HepG2 (cell line): ENCODE results near the gene ZMYND19. TPM values are rescaled to one million over a fixed set of nuclear protein-coding genes. Genes with fewer than 3 reads are reported as not detected.

ENCODE experiments used
- ATAC-seq: fragments of 200-7000 bp; cut with Tn5 transposase; 3 replicates; pipeline ENCODE4 v1.9.1; 2020; ENCODE audit warnings: mild to moderate bottlenecking, moderate library complexity
- BruUV-seq: library from RNA; stranded (reverse); fragments of 400-500 nt; replicated peaks from 2 replicates; lab custom pipeline; 2021; lab: Mats Ljungman, UMichigan
- CTCF ChIA-PET: fragments of 300-600 bp; formaldehyde crosslinking; extraction: SDS; loops from one replicate; lab custom pipeline; 2021; ENCODE audit warnings: low total read pairs, inconsistent platforms, low intra/inter-chr PET ratio; lab: Yijun Ruan, JAX
- POLR2A ChIA-PET: fragments of 350-600 bp; sonication (Branson Sonifier 250); formaldehyde crosslinking; loops from one replicate; lab custom pipeline; 2020; ENCODE audit warnings: antibody characterized with exemption, inconsistent platforms; lab: Yijun Ruan, JAX
- DNase-seq: peaks from one replicate; pipeline ENCODE4 v3.0.0-alpha.2; 2015; ENCODE audit warnings: low spot score
- FAIRE-seq: peaks from 3 replicates; lab custom pipeline; 2011; peaks lifted over from hg19 to GRCh38; lab: Jason Lieb, UNC
- H2AFZ ChIP-seq: one replicate; pipeline ENCODE4 v1.6.1; 2011; ENCODE audit warnings: low read length, inconsistent platforms
- H3K27ac ChIP-seq: fragments of 300-600 bp; 3 replicates; pipeline ENCODE4 v1.8.0; 2011; ENCODE audit warnings: mixed run types, mild to moderate bottlenecking, mixed read lengths, low read length, inconsistent platforms; ENCODE audit not compliant: insufficient read depth; ENCODE audit errors: extremely low read length
- H3K27me3 ChIP-seq, 2 experiments: fragments of 200-600 bp in 1 of 2; 2 replicates in 1 of 2; 3 replicates in 1 of 2; pipeline versions ENCODE4 v1.6.0 to v1.8.0; 2011; ENCODE audit warnings: low read length in 2 of 2, mild to moderate bottlenecking in 2 of 2, moderate library complexity in 2 of 2, inconsistent platforms in 1 of 2; ENCODE audit not compliant: insufficient read depth in 2 of 2, control insufficient read depth in 1 of 2
- H3K36me3 ChIP-seq, 2 experiments: fragments of 200-600 bp in 1 of 2; replicated peaks in 1 of 2; 2 replicates in 1 of 2; 3 replicates in 1 of 2; pipeline versions ENCODE4 v1.5.1 to v1.8.0; 2011; ENCODE audit warnings: low read length in 2 of 2, inconsistent platforms in 1 of 2; ENCODE audit not compliant: insufficient read depth in 2 of 2, control insufficient read depth in 1 of 2
- H3K4me1 ChIP-seq: 2 replicates; pipeline ENCODE4 v1.5.1; 2012; ENCODE audit warnings: low read length, inconsistent platforms; ENCODE audit not compliant: insufficient read depth
- H3K4me2 ChIP-seq: 2 replicates; pipeline ENCODE4 v1.6.0; 2011; ENCODE audit warnings: low read depth, low read length, inconsistent platforms
- H3K4me3 ChIP-seq, 3 experiments: fragments of 200-600 bp in 1 of 3; sonication (generic), shearing (Covaris generic) in 1 of 3; replicated peaks in 1 of 3; 2 replicates each; pipeline ENCODE4 v1.5.1; 2011 to 2016; ENCODE audit warnings: low read length in 3 of 3, inconsistent platforms in 2 of 3, low read depth in 2 of 3, mild to moderate bottlenecking in 2 of 3, control low read depth in 1 of 3, mixed read lengths in 1 of 3; ENCODE audit not compliant: insufficient read depth in 1 of 3
- H3K79me2 ChIP-seq: one replicate; pipeline ENCODE4 v1.6.1; 2011; ENCODE audit warnings: low read length, inconsistent platforms; ENCODE audit not compliant: insufficient read depth
- H3K9ac ChIP-seq: 2 replicates; pipeline ENCODE4 v1.6.0; 2011; ENCODE audit warnings: mild to moderate bottlenecking, low read depth, low read length, inconsistent platforms; ENCODE audit not compliant: insufficient read depth
- H3K9me3 ChIP-seq: 2 replicates; pipeline ENCODE4 v1.5.1; 2012; ENCODE audit warnings: mild to moderate bottlenecking, low read length
- H4K20me1 ChIP-seq: 2 replicates; pipeline ENCODE4 v1.6.0; 2011; ENCODE audit warnings: inconsistent platforms, mild to moderate bottlenecking, low read length, moderate library complexity; ENCODE audit not compliant: insufficient read depth
- AGO2 ChIP-seq: fragments of 200-400 bp; formaldehyde crosslinking; optimal IDR thresholded peaks from 2 replicates; pipeline ENCODE3; 2017; ENCODE audit warnings: mild to moderate bottlenecking, low read depth, low read length, moderate library complexity
- CTCF ChIP-seq: sonication (generic); formaldehyde crosslinking; IDR thresholded peaks from 2 replicates; pipeline ENCODE4 v1.5.0; 2020; ENCODE audit warnings: mild to moderate bottlenecking, missing genetic modification reagents, moderate library complexity
- ELF3 ChIP-seq: IDR thresholded peaks from 2 replicates; pipeline ENCODE4 v1.6.1; 2016; ENCODE audit warnings: missing genetic modification reagents, missing compliant biosample characterization
- REL ChIP-seq: sonication (generic); formaldehyde crosslinking; conservative IDR thresholded peaks from 2 replicates; pipeline ENCODE4 v1.8.0; 2022; ENCODE audit warnings: mild to moderate bottlenecking, missing genetic modification reagents, moderate library complexity
- SOX6 ChIP-seq, 2 experiments: fragments of 450-650 bp in 1 of 2; sonication (generic) in 1 of 2; formaldehyde crosslinking in 1 of 2; IDR thresholded peaks; 2 replicates each; pipeline versions ENCODE4 v1.4.0 to v1.6.1; 2017 to 2020; ENCODE audit warnings: antibody characterized with exemption in 1 of 2, mild to moderate bottlenecking in 1 of 2, missing genetic modification reagents in 1 of 2
- ZC3H13 ChIP-seq: sonication (generic); formaldehyde crosslinking; IDR thresholded peaks from 2 replicates; pipeline ENCODE4 v1.8.1; 2023; ENCODE audit warnings: mild to moderate bottlenecking, missing genetic modification reagents, moderate library complexity
- ZNF138 ChIP-seq: sonication (generic); formaldehyde crosslinking; IDR thresholded peaks from 2 replicates; pipeline ENCODE4 v1.5.0; 2020; ENCODE audit warnings: mild to moderate bottlenecking, low read depth, missing genetic modification reagents
- ZZZ3 ChIP-seq: sonication (generic); formaldehyde crosslinking; IDR thresholded peaks from 2 replicates; pipeline ENCODE4 v1.4.0; 2020; ENCODE audit warnings: missing genetic modification reagents, mild to moderate bottlenecking, borderline replicate concordance
- WGBS: methylation state at CpG from one replicate; pipeline ENCODE4 v1.1.6; 2017; ENCODE audit warnings: low lambda C conversion rate; 5-methylcytosine and 5-hydroxymethylcytosine counted together
- in situ Hi-C: cut with HindIII; loops from 2 replicates; pipeline ENCODE4 v1.10.0; 2017; ENCODE audit warnings: low pct_unique_long_range_greater_than_20kb; ENCODE audit not compliant: extremely low pct_ligation_motif_present
- intact Hi-C: fragments of 100-400 bp; cut with micrococcal nuclease; formaldehyde crosslinking; loops from one replicate; pipeline ENCODE4 v1.10.0; 2022; ENCODE audit not compliant: unreplicated experiment
- polyA plus RNA-seq, 8 experiments: library from polyadenylated mRNA; depleted of rRNA in 3 of 8; stranded (reverse) in 7 of 8; unstranded in 1 of 8; fragments of >200 nt; fragmentation: Illumina TruSeq in 4 of 8; extraction: Trizol in 4 of 8; gene quantifications; 2 replicates each; pipeline versions ENCODE4 v1.2.1 to v1.2.3, GENCODE V29; 2011 to 2016; ENCODE audit warnings: low read depth in 4 of 8, missing spikeins in 1 of 8, mixed read lengths in 1 of 8; ENCODE audit not compliant: insufficient read depth in 1 of 8
- total RNA-seq, 5 experiments: library from RNA; depleted of rRNA; stranded (reverse); fragments of >200 nt; fragmentation: Illumina TruSeq; extraction: Trizol; gene quantifications; 2 replicates each; pipeline ENCODE4 v1.2.3, GENCODE V29; 2016; ENCODE audit warnings: low read depth in 1 of 5
- TF ChIP-seq, protein P1 (sequence below): sonication (generic); formaldehyde crosslinking; conservative IDR thresholded peaks from 2 replicates; pipeline ENCODE4 v1.4.0; 2020; ENCODE audit warnings: mild to moderate bottlenecking, missing genetic modification reagents, moderate library complexity
- TF ChIP-seq, protein P2 (sequence below): sonication (generic); formaldehyde crosslinking; conservative IDR thresholded peaks from 2 replicates; pipeline ENCODE4 v1.4.0; 2020; ENCODE audit warnings: missing genetic modification reagents

The ZMYND19 gene
- total and polyA plus RNA-seq, 2 of the 13 experiments (the other 11 are each of a cell fraction or from before 2014, with no cell fraction given) = 21.3 to 38.7 TPM

DNA sequence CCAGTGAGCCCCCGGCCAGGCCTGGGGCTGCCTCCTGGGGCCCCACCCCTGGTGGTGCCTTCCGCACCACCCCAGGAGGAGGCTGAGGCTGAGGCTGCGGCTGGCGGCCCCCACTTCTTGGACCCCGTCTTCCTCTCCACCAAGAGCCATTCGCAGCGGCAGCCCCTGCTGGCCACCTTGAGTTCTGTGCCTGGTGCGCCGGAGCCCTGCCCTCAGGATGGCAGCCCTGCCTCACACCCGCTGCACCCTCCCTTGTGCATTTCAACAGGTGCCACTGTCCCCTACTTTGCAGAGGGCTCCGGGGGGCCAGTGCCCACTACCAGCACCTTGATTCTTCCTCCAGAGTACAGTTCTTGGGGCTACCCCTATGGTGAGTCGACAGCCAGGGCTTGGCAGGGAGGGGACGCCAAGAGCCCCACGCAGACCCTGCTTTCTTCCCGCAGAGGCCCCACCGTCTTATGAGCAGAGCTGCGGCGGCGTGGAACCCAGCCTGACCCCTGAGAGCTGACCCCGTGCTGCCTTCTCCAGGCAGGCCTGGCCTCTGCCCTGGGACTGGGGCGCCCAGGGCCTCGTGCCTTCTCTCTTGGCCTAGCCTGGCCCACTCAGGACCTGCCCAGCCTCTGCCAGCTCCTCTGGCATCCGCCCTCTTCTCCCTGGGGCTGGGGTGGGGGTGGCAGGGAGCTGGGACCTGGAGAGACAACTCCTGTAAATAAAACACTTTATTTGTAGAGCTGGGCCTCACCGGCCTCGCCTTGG lies 24.5 kb upstream of the ZMYND19 start (continued):
- TF ChIP-seq CTCF (CRISPR knock-in tag) = peak; percentile 26; the same call in 1 of the 2 replicates
- no peak for TF ChIP-seq ELF3 (CRISPR knock-in tag)

DNA sequence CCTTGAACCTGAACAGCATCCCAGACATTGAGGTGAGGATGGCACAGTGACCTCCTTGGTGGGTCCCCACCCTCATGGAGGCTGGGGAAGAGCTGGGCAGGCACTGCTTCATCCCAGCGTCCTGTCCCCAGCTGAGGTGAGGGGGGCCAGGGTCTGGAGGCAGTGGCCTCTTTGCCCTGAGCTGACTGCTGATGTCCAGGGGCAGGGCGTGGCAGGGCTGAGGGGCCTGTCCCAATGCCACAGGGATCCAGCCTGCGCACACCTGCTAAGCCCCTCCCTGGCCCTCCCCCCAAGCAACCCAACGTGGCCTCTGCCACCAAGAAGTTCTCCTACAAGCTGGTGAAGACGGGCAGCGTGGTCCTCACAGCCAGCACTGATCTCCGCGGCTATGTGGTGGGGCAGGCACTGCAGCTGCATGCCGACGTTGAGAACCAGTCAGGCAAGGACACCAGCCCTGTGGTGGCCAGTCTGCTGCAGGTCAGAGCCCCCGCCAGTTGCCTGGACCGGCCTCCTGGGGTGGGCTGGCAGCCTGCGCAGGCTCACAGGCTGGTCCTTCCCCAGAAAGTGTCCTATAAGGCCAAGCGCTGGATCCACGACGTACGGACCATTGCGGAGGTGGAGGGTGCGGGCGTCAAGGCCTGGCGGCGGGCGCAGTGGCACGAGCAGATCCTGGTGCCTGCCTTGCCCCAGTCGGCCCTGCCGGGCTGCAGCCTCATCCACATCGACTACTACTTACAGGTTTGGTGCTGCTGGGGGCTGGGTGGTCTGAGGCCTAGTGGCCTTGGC lies 23.6 kb upstream of the ZMYND19 start:
- H3K27ac ChIP-seq = no peak overlapping the region
- peaks cover 3 to 13% of the 10 kb centered on the region in 2 experiments; a peak in 4 of 5 replicates for H3K36me3 ChIP-seq
- H3K9me3 ChIP-seq = no peaks in the 10 kb centered on the region
- WGBS = 95% methylated on average over 20 of the region's 27 CpGs
- no peak for FAIRE-seq
- BruUV-seq = no TSS peak
- no peak for ATAC-seq
- no peak overlapping the region for H2AFZ ChIP-seq
- intact Hi-C loops (no loop called here), in situ Hi-C loops (no loop called here)
- CTCF ChIA-PET = no interaction called here
- H3K4me3 ChIP-seq = no peak overlapping the region
- no peak overlapping the region for H3K4me2 ChIP-seq
- peaks cover 2% of the 10 kb centered on the region; the same call in 1 of the 2 replicates for H4K20me1 ChIP-seq
- peaks cover 53% of the 10 kb centered on the region for H3K4me1 ChIP-seq
- H3K27me3 ChIP-seq = no peaks in the 10 kb centered on the region; a peak in 1 of 5 replicates
- DNase-seq = no peak
- POLR2A ChIA-PET = interaction anchor here (0.7 kb wide), 1 partner anchor 23 kb away, joined by 4 read pairs; the partner anchor contains the start of gene ZMYND19
- H3K79me2 ChIP-seq = peaks cover 24% of the 10 kb centered on the region
- no peak overlapping the region for H3K9ac ChIP-seq
- TF ChIP-seq, protein P1, sequence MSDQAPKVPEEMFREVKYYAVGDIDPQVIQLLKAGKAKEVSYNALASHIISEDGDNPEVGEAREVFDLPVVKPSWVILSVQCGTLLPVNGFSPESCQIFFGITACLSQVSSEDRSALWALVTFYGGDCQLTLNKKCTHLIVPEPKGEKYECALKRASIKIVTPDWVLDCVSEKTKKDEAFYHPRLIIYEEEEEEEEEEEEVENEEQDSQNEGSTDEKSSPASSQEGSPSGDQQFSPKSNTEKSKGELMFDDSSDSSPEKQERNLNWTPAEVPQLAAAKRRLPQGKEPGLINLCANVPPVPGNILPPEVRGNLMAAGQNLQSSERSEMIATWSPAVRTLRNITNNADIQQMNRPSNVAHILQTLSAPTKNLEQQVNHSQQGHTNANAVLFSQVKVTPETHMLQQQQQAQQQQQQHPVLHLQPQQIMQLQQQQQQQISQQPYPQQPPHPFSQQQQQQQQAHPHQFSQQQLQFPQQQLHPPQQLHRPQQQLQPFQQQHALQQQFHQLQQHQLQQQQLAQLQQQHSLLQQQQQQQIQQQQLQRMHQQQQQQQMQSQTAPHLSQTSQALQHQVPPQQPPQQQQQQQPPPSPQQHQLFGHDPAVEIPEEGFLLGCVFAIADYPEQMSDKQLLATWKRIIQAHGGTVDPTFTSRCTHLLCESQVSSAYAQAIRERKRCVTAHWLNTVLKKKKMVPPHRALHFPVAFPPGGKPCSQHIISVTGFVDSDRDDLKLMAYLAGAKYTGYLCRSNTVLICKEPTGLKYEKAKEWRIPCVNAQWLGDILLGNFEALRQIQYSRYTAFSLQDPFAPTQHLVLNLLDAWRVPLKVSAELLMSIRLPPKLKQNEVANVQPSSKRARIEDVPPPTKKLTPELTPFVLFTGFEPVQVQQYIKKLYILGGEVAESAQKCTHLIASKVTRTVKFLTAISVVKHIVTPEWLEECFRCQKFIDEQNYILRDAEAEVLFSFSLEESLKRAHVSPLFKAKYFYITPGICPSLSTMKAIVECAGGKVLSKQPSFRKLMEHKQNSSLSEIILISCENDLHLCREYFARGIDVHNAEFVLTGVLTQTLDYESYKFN (CRISPR knock-in tag) = no peak
- TF ChIP-seq ZZZ3 (CRISPR knock-in tag) (no peak), SOX6 (IDR thresholded peaks at IDR 0.05) (no peak), SOX6 (CRISPR knock-in tag; IDR thresholded peaks at IDR 0.05) (no peak), AGO2 (peak; percentile 31), ZNF138 (CRISPR knock-in tag) (0 out of 2 replicates have a peak, but pooled peaks have one; percentile 26), REL (no peak), ZC3H13 (0 out of 2 replicates have a peak, but pooled peaks have one; percentile 5)
- TF ChIP-seq, protein P2, sequence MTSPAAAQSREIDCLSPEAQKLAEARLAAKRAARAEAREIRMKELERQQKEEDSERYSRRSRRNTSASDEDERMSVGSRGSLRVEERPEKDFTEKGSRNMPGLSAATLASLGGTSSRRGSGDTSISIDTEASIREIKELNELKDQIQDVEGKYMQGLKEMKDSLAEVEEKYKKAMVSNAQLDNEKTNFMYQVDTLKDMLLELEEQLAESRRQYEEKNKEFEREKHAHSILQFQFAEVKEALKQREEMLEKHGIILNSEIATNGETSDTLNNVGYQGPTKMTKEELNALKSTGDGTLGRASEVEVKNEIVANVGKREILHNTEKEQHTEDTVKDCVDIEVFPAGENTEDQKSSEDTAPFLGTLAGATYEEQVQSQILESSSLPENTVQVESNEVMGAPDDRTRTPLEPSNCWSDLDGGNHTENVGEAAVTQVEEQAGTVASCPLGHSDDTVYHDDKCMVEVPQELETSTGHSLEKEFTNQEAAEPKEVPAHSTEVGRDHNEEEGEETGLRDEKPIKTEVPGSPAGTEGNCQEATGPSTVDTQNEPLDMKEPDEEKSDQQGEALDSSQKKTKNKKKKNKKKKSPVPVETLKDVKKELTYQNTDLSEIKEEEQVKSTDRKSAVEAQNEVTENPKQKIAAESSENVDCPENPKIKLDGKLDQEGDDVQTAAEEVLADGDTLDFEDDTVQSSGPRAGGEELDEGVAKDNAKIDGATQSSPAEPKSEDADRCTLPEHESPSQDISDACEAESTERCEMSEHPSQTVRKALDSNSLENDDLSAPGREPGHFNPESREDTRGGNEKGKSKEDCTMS (CRISPR knock-in tag) = no peak
